HUES48 (cell line): ENCODE measurements around the gene CHST14.

Source experiments
- H3K27ac ChIP-seq: one replicate; pipeline ENCODE4 v1.7.0; 2013; ENCODE audit warnings: low read depth, low read length, inconsistent platforms
- H3K27me3 ChIP-seq: 2 replicates; pipeline ENCODE4 v1.6.1; 2013; ENCODE audit warnings: mild to moderate bottlenecking, low read length; ENCODE audit not compliant: control insufficient read depth, insufficient read depth
- H3K36me3 ChIP-seq: 2 replicates; pipeline ENCODE4 v1.6.1; 2013; ENCODE audit warnings: low read length; ENCODE audit not compliant: control insufficient read depth, insufficient read depth
- H3K4me1 ChIP-seq: 2 replicates; pipeline ENCODE4 v1.6.1; 2013; ENCODE audit warnings: mild to moderate bottlenecking, low read length; ENCODE audit not compliant: control insufficient read depth, insufficient read depth
- H3K4me3 ChIP-seq: 2 replicates; pipeline ENCODE4 v1.5.1; 2013; ENCODE audit warnings: mild to moderate bottlenecking, low read depth, low read length
- H3K9ac ChIP-seq: 2 replicates; pipeline ENCODE4 v1.6.1; 2013; ENCODE audit warnings: mild to moderate bottlenecking, low read depth, low read length, moderate library complexity
- H3K9me3 ChIP-seq: 2 replicates; pipeline ENCODE4 v1.6.1; 2013; ENCODE audit warnings: low read length; ENCODE audit not compliant: control insufficient read depth, insufficient read depth

The CHST14 gene

GRCh38 chr15:40499931-40500330 is 29.1 kb downstream of the CHST14 start:
- Histone ChIP-seq H3K9ac (no peak overlapping the region), H3K4me3 (no peak overlapping the region), H3K36me3 (no peaks in the 10 kb centered on the region), H3K27me3 (no peaks in the 10 kb centered on the region; the same call in 1 of the 2 replicates), H3K27ac (no peak overlapping the region), H3K9me3 (no peaks in the 10 kb centered on the region), H3K4me1 (no peaks in the 10 kb centered on the region)

GRCh38 chr15:40500568-40501330 is 30.0 kb downstream of the CHST14 start:
- H3K27me3 ChIP-seq, result no peaks in the 10 kb centered on the region; the same call in 1 of the 2 replicates
- no peaks in the 10 kb centered on the region for H3K9me3 ChIP-seq
- H3K36me3 ChIP-seq, result no peaks in the 10 kb centered on the region
- no peak overlapping the region for H3K4me3 ChIP-seq
- H3K9ac ChIP-seq, result no peak overlapping the region
- H3K27ac ChIP-seq, result no peak overlapping the region
- H3K4me1 ChIP-seq, result no peaks in the 10 kb centered on the region

- H3K27ac ChIP-seq, result no peak overlapping the region
Observed at GRCh38 chr15:40501487-40501886, 30.7 kb downstream of the CHST14 start.

GRCh38 chr15:40506964-40507571 is 36.3 kb downstream of the CHST14 start:
- H3K27ac ChIP-seq, result no peak overlapping the region
- H3K27me3 ChIP-seq, result peaks cover 31% of the 10 kb centered on the region
- H3K4me1 ChIP-seq, result peaks cover 15% of the 10 kb centered on the region
- peak overlapping the region; percentile 33; the same call in 1 of the 2 replicates for H3K9ac ChIP-seq
- H3K4me3 ChIP-seq, result peak overlapping the region; percentile 64
- no peaks in the 10 kb centered on the region for H3K9me3 ChIP-seq
- no peaks in the 10 kb centered on the region for H3K36me3 ChIP-seq

More at GRCh38 chr15:40501487-40501886, 30.7 kb downstream of the CHST14 start:
- Histone ChIP-seq H3K27me3 (no peaks in the 10 kb centered on the region; the same call in 1 of the 2 replicates), H3K9ac (no peak overlapping the region), H3K4me3 (no peak overlapping the region), H3K4me1 (peaks cover under 1% of the 10 kb centered on the region; the same call in 1 of the 2 replicates), H3K9me3 (no peaks in the 10 kb centered on the region), H3K36me3 (no peaks in the 10 kb centered on the region)

DNA sequence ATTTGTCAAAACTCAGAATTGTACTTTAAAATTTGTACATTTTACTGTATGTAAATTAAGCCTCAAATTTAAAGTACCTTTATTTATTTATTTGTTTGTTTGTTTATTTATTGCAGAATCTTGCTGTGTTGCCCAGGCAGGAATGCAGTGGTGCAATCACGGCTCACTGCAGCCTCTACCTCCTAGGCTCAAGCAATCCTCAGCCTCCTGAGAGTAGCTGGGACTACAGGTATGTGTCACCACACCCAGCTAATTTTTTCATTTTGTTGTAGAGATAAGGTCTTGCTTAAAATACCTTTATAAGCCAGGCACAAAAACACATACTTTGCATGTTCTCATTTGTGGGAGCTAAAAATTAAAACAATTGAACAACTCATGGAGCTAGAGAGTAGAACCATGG is 37.4 kb downstream of the CHST14 start:
- Histone ChIP-seq H3K4me3 (no peak overlapping the region), H3K9me3 (no peaks in the 10 kb centered on the region), H3K36me3 (no peaks in the 10 kb centered on the region), H3K4me1 (peaks cover 18% of the 10 kb centered on the region), H3K27me3 (peaks cover 39% of the 10 kb centered on the region), H3K27ac (no peak overlapping the region), H3K9ac (no peak overlapping the region)

DNA sequence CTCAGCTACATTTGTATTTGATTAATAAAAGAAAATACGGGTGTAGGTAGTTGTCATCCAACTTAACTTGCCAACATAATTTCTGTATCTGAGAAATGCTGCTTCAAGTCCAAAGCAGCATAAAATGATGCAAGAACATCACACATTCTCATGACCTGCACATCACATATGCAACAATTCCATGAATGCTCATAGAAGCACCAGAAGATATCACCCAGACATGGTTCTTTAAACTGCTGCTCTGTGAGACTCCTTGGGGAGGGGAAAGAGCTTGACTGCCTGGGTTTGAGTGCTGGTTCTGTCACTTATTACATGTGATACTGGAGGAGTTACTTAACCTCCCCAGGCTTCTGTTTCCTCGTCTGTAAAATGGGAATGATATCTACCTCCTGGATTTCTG is 39.4 kb downstream of the CHST14 start:
- no peaks in the 10 kb centered on the region for H3K9me3 ChIP-seq
- no peak overlapping the region for H3K27ac ChIP-seq
- H3K4me3 ChIP-seq, result no peak overlapping the region
- H3K27me3 ChIP-seq, result peaks cover 39% of the 10 kb centered on the region
- no peak overlapping the region for H3K9ac ChIP-seq
- H3K36me3 ChIP-seq, result no peaks in the 10 kb centered on the region
- peaks cover 18% of the 10 kb centered on the region for H3K4me1 ChIP-seq

DNA sequence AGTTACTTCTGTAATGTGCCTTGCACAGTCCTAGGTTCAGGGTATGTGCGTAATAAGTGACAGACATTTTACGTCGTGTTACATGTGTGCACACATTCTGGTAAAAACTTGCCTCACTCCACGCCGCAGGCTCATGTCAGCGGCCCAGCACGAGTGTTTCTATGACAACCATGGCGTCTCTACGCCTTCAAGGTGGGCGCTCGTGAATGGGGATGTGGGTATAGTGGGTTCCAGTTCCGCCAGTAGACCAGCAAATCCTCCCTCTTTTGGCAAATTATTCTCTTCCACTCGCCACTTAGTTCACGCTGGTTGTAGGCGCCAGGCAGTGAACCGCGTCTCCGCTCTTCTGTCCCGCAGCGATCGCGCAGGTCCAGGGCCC is 40.3 kb downstream of the CHST14 start:
- Histone ChIP-seq H3K27me3 (peaks cover 39% of the 10 kb centered on the region), H3K4me1 (peaks cover 18% of the 10 kb centered on the region), H3K36me3 (no peaks in the 10 kb centered on the region), H3K9me3 (no peaks in the 10 kb centered on the region), H3K27ac (no peak overlapping the region), H3K9ac (peak overlapping the region; percentile 65; the same call in 1 of the 2 replicates), H3K4me3 (peak overlapping the region; percentile 49; the same call in 1 of the 2 replicates)

- H3K9ac ChIP-seq, result peak overlapping the region; percentile 65
- H3K9me3 ChIP-seq, result no peaks in the 10 kb centered on the region
- H3K27me3 ChIP-seq, result peaks cover 39% of the 10 kb centered on the region
- peaks cover 16% of the 10 kb centered on the region for H3K4me1 ChIP-seq
- no peak overlapping the region for H3K27ac ChIP-seq
- H3K4me3 ChIP-seq, result peak overlapping the region; percentile 49
- no peaks in the 10 kb centered on the region for H3K36me3 ChIP-seq
Observed at GRCh38 chr15:40511472-40512133, 40.8 kb downstream of the CHST14 start.

DNA sequence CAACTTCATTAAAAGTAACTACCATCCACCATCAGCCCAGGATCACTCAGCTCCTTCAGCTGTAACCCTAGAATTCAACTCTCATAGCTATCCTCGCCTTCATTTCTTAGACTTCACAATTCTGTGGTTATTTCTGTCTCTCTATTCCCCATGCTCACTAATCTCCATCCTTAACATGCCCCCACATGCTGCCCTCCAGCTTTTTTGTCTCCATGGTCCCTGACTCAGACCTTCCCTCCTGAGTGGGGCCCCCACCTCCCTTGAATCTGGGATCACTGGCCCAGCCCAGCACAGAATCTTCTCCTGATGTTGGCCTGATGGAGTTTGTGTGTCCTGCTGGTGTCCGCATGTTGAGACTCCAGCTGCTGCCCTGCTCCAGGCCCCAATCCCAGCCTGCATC is 41.7 kb downstream of the CHST14 start:
- Histone ChIP-seq H3K4me1 (peaks cover 12% of the 10 kb centered on the region; the same call in 1 of the 2 replicates), H3K9ac (no peak overlapping the region), H3K36me3 (no peaks in the 10 kb centered on the region)

GRCh38 chr15:40513609-40514008 is 42.8 kb downstream of the CHST14 start:
- H3K36me3 ChIP-seq, result no peaks in the 10 kb centered on the region
- H3K27me3 ChIP-seq, result peaks cover 29% of the 10 kb centered on the region
- H3K4me1 ChIP-seq, result peaks cover 12% of the 10 kb centered on the region; the same call in 1 of the 2 replicates
- H3K27ac ChIP-seq, result no peak overlapping the region
- no peak overlapping the region for H3K9ac ChIP-seq
- no peak overlapping the region for H3K4me3 ChIP-seq
- no peaks in the 10 kb centered on the region for H3K9me3 ChIP-seq

More for the DNA sequence above, 41.7 kb downstream of the CHST14 start:
- Histone ChIP-seq H3K9me3 (no peaks in the 10 kb centered on the region), H3K4me3 (no peak overlapping the region), H3K27me3 (peaks cover 36% of the 10 kb centered on the region), H3K27ac (no peak overlapping the region)

- Histone ChIP-seq H3K36me3 (no peaks in the 10 kb centered on the region), H3K4me1 (peaks cover 5% of the 10 kb centered on the region; the same call in 1 of the 2 replicates), H3K9ac (no peak overlapping the region), H3K27ac (no peak overlapping the region), H3K9me3 (no peaks in the 10 kb centered on the region), H3K27me3 (peaks cover 13% of the 10 kb centered on the region), H3K4me3 (no peak overlapping the region)
Observed at GRCh38 chr15:40516322-40516721, 45.5 kb downstream of the CHST14 start.
